DND-41 (cell line): ENCODE data around the gene MTFR1L.

Source experiments
- ATAC-seq: fragments of 200-7000 bp; cut with Tn5 transposase; 3 replicates; pipeline ENCODE4 v1.9.1; 2021; ENCODE audit warnings: low read depth; ENCODE audit not compliant: insufficient read depth
- DNase-seq: peaks from one replicate; pipeline ENCODE4 v3.0.0-alpha.2; 2020
- H2AFZ ChIP-seq: 2 replicates; pipeline ENCODE4 v1.6.0; 2012; ENCODE audit warnings: low read depth, low read length
- H3K27ac ChIP-seq: 2 replicates; pipeline ENCODE4 v1.5.1; 2012; ENCODE audit warnings: low read length, inconsistent platforms
- H3K27me3 ChIP-seq: fragments of 200-600 bp; sonication (generic); 2 replicates; pipeline ENCODE4 v1.6.0; 2012; ENCODE audit warnings: low read length, mild to moderate bottlenecking, inconsistent platforms; ENCODE audit not compliant: insufficient read depth, poor library complexity
- H3K36me3 ChIP-seq: 2 replicates; pipeline ENCODE4 v1.5.1; 2012; ENCODE audit warnings: low read length, inconsistent platforms; ENCODE audit not compliant: insufficient read depth
- H3K4me1 ChIP-seq: 2 replicates; pipeline ENCODE4 v1.5.1; 2012; ENCODE audit warnings: mild to moderate bottlenecking, low read length; ENCODE audit not compliant: insufficient read depth
- H3K4me2 ChIP-seq: 2 replicates; pipeline ENCODE4 v1.6.0; 2012; ENCODE audit warnings: mild to moderate bottlenecking, moderate library complexity, low read length, inconsistent platforms; ENCODE audit not compliant: insufficient read depth
- H3K4me3 ChIP-seq, 2 experiments: fragments of 200-600 bp in 1 of 2; shearing (Covaris generic) in 1 of 2; 2 replicates each; pipeline ENCODE4 v1.5.1; 2012 to 2016; ENCODE audit warnings: inconsistent platforms in 2 of 2, low read length in 2 of 2, mild to moderate bottlenecking in 2 of 2, low read depth in 1 of 2, moderate library complexity in 1 of 2
- H3K79me2 ChIP-seq: 2 replicates; pipeline ENCODE4 v1.6.0; 2012; ENCODE audit warnings: low read length, inconsistent platforms; ENCODE audit not compliant: insufficient read depth
- H3K9ac ChIP-seq: 2 replicates; pipeline ENCODE4 v1.6.0; 2012; ENCODE audit warnings: low read depth, mild to moderate bottlenecking, inconsistent platforms, low read length, moderate library complexity
- H3K9me3 ChIP-seq: 2 replicates; pipeline ENCODE4 v1.5.1; 2012; ENCODE audit warnings: low read length, moderate library complexity, mild to moderate bottlenecking, inconsistent platforms; ENCODE audit not compliant: insufficient read depth, severe bottlenecking
- H4K20me1 ChIP-seq: 2 replicates; pipeline ENCODE4 v1.6.0; 2012; ENCODE audit warnings: low read length; ENCODE audit not compliant: insufficient read depth
- EZH2 ChIP-seq: IDR thresholded peaks from 3 replicates; pipeline ENCODE4 v1.6.1; 2012; ENCODE audit warnings: borderline replicate concordance, low read depth, mild to moderate bottlenecking, moderate library complexity, low read length, inconsistent platforms; ENCODE audit not compliant: severe bottlenecking
- TF ChIP-seq, protein P1 (sequence below): IDR thresholded peaks from 2 replicates; pipeline ENCODE4 v1.5.1; 2012; ENCODE audit warnings: borderline replicate concordance, low read length, moderate library complexity, mild to moderate bottlenecking; ENCODE audit not compliant: poor library complexity, severe bottlenecking; ENCODE audit errors: extremely low read depth

The MTFR1L gene

DNA sequence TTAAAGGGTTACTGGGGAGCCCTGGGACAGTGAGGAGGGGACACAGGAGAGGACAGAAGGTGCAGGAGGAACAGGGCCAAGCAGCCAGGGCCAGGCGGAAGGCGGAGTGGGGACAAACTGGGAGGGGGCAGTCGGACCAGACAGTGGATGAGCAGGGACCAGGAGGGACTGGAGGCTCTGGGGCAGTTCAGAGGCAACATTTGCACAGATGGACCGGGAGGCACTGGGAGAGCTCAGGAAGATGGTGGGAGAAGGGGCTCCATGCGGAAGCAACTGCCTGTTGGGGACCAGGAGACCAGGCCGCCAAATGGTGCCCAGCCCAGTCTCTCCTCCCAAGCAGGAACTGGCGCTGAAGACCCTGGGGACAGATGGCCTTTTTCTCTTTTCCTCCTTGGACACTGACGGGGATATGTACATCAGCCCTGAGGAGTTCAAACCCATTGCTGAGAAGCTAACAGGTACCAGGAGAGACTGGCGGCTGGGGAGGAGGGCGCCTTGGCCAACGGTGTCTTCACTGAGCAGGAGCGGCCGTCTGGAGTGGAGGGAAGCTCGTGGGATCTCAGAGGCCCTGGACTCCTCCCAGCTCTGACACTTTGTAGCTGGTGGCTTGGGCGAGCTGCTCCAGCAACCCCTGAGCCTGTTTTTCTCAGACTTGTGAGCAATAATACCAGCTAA, 18.9 kb upstream of the MTFR1L start:
- Histone ChIP-seq H3K4me1 (peaks cover 28% of the 10 kb centered on the region), H2AFZ (peak overlapping the region; percentile 28; the same call in 1 of the 2 replicates), H3K27me3 (peaks cover 24% of the 10 kb centered on the region), H4K20me1 (peaks cover 8% of the 10 kb centered on the region; the same call in 1 of the 2 replicates), H3K9me3 (no peaks in the 10 kb centered on the region), H3K79me2 (no peaks in the 10 kb centered on the region), H3K4me3 (peak overlapping the region; percentile 17 to 59; a peak in 3 of 4 replicates), H3K9ac (peak overlapping the region; percentile 53), H3K36me3 (no peaks in the 10 kb centered on the region), H3K4me2 (peak overlapping the region; percentile 73), H3K27ac (no peak overlapping the region; the same call in 1 of the 2 replicates)
- TF ChIP-seq EZH2 = no peak
- TF ChIP-seq, protein P1, sequence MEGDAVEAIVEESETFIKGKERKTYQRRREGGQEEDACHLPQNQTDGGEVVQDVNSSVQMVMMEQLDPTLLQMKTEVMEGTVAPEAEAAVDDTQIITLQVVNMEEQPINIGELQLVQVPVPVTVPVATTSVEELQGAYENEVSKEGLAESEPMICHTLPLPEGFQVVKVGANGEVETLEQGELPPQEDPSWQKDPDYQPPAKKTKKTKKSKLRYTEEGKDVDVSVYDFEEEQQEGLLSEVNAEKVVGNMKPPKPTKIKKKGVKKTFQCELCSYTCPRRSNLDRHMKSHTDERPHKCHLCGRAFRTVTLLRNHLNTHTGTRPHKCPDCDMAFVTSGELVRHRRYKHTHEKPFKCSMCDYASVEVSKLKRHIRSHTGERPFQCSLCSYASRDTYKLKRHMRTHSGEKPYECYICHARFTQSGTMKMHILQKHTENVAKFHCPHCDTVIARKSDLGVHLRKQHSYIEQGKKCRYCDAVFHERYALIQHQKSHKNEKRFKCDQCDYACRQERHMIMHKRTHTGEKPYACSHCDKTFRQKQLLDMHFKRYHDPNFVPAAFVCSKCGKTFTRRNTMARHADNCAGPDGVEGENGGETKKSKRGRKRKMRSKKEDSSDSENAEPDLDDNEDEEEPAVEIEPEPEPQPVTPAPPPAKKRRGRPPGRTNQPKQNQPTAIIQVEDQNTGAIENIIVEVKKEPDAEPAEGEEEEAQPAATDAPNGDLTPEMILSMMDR = no peak
- DNase-seq (no peak), ATAC-seq (peak; percentile 2; the same call in 1 of the 3 replicates)

DNA sequence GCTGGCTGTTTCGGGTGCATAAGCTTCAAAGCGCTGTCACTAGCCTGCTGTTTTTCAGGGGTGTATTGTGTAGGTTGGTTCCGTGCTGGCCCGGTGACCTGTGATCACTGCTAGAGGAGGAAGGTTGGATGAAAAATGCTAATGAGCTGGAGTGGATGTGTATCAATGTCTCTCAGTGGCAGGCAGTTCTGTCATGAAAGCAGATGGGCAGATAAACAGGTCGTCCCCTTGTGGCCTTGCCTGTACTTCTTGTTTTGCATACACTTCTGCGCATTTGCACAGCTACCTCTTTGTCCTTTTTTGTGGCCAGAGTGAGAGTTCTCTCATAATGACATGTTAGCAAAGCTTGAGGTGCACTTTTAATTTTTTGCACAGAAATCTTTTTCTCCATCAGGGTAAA, 16.8 kb upstream of the MTFR1L start:
- TF ChIP-seq, protein P1 = no peak
- TF ChIP-seq EZH2 = no peak
- ATAC-seq = no peak
- Histone ChIP-seq H3K27me3 (peaks cover 20% of the 10 kb centered on the region), H3K4me1 (peaks cover 16% of the 10 kb centered on the region), H3K79me2 (no peaks in the 10 kb centered on the region), H3K9ac (no peak overlapping the region), H3K27ac (no peak overlapping the region), H3K9me3 (no peaks in the 10 kb centered on the region), H2AFZ (no peak overlapping the region), H3K4me2 (no peak overlapping the region), H4K20me1 (peaks cover 4% of the 10 kb centered on the region), H3K36me3 (no peaks in the 10 kb centered on the region), H3K4me3 (no peak overlapping the region)
- no peak for DNase-seq

DNA sequence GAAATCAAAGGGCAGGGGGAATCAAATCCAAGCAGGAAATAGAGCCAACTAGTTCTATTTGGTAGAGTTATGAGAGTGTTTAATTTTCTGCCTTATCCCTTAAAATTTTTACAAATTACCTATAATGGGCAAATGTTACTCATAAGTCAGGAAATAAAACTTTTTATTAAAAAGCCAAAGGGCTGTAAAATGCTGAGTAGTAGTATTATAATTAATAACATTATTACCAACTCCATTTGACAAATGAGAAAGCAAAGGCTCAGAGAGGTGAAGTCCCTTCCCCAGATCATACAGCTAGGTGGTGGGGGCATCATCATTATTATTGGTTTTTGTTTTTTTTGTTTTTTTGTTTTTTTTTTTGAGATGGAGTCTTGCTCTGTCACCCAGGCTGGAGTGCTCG, 16.4 kb upstream of the MTFR1L start:
- TF ChIP-seq, protein P1 = no peak
- TF ChIP-seq EZH2 = no peak
- H3K27ac ChIP-seq = no peak overlapping the region
- no peaks in the 10 kb centered on the region for H3K36me3 ChIP-seq
- no peak overlapping the region for H2AFZ ChIP-seq
- no peak for ATAC-seq
- H3K9me3 ChIP-seq = no peaks in the 10 kb centered on the region
- H3K4me1 ChIP-seq = peaks cover 16% of the 10 kb centered on the region
- H3K4me3 ChIP-seq = no peak overlapping the region
- H3K79me2 ChIP-seq = no peaks in the 10 kb centered on the region
- no peak for DNase-seq
- no peak overlapping the region for H3K9ac ChIP-seq
- peaks cover 20% of the 10 kb centered on the region for H3K27me3 ChIP-seq
- H4K20me1 ChIP-seq = peaks cover 4% of the 10 kb centered on the region
- no peak overlapping the region for H3K4me2 ChIP-seq
